Activated T-cell treated with anti-CD3 and anti-CD28 coated beads, Interleukin-2, amount 50 U/mL, for 4 hours (primary cell): ENCODE measurements around the gene ZNF385B. TPM values are rescaled to one million over a fixed set of nuclear protein-coding genes. Genes with fewer than 3 reads are reported as not detected.
"Not testable (repeated sequence)": the region's sequence is repeated elsewhere in the genome, so short reads cannot be mapped to it uniquely, and the experiment has no call there.

ENCODE experiments used
- ATAC-seq, 2 donors: fragments of 200-7000 bp; cut with Tn5 transposase; one replicate each; pipeline ENCODE4 v1.10.0; 2021
- DNase-seq: peaks from one replicate; pipeline ENCODE4 v3.0.0-alpha.2; 2020
- H3K27me3 Mint-ChIP-seq: one replicate; pipeline ENCODE4 v1.8.0; 2021; ENCODE audit warnings: low read depth, mixed read lengths
- H3K36me3 Mint-ChIP-seq: one replicate; pipeline ENCODE4 v1.8.0; 2022; ENCODE audit warnings: mixed read lengths; ENCODE audit not compliant: insufficient read depth
- H3K4me1 Mint-ChIP-seq: one replicate; pipeline ENCODE4 v1.8.0; 2021; ENCODE audit warnings: low read depth, mixed read lengths
- H3K4me3 Mint-ChIP-seq: one replicate; pipeline ENCODE4 v1.8.0; 2021; ENCODE audit warnings: mild to moderate bottlenecking, moderate library complexity, mixed read lengths
- H3K9me3 Mint-ChIP-seq: one replicate; pipeline ENCODE4 v1.8.0; 2021; ENCODE audit warnings: mixed read lengths
- total RNA-seq, 3 donors: library from RNA; stranded (reverse); gene quantifications; one replicate each; pipeline ENCODE4 v1.2.1, GENCODE V29; 2021

ZNF385B gene
- total RNA-seq = under 1 TPM in 1 of 3 donors, not detected in 2; 0.08 TPM

DNA sequence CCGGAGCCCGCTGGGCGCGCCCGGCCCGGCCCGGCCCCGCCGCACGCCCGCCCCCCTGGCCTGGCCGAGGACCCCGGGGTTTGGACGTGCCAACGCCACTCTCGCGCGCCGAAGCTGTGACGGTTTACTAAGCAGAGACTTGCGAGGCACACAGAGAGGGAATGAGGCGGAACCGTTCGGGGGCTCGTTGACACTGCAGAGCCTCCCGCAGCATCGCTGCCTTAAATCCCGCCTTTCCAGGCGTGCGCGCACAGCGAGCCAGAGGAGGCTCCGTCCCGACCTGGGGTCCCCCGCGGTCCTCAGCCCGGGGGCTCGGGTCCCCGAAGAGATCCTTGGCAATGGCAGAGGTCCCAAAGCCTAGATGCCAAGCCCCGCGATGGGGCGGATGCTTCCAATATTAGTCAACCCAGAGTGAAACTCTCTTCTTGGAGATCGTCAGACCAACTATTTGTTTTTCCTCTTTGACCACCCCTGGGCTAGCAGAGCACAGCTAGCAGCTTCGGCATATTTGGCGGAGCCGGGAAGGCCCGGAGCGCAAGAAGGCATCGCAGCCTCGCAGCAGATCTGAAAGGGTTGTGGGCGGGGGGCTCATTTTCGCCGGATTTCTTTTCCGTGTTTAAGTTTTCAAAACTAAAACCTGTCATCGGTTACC is at the start of gene ZNF385B:
Gene ZNF385B, minus strand, starts transcription at position 197 of the 652 bp plus-strand sequence.
- H3K4me3 Mint-ChIP-seq = no peak within 1 kb of the TSS
- no peaks in the 10 kb centered on the region for H3K36me3 Mint-ChIP-seq
- DNase-seq (no peak), ATAC-seq (no peak)
- peaks cover 14% of the 10 kb centered on the region for H3K4me1 Mint-ChIP-seq
- peaks cover 44% of the 10 kb centered on the region for H3K27me3 Mint-ChIP-seq
- H3K9me3 Mint-ChIP-seq = no peaks in the 10 kb centered on the region

DNA sequence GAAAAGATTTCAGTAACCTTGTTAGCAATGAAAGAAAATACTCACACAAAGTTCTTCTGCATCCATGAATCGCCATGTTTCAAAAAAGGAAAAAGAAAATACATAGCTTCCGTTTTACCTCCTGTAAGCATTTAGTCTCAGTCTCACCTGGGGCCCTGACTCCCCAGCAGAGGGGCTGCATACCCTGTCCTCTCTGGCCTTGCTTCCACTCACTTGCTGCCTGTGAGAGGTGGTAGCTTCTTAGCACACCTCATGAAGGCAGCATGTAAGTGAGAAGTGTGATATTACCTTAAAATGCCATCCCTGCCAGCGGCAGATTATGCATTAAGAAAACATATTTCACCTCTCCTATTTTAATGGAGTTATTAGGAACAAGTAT is 49.3 kb upstream of the ZNF385B start:
- Mint-ChIP-seq H3K9me3 (no peaks in the 10 kb centered on the region), H3K27me3 (no peaks in the 10 kb centered on the region), H3K36me3 (no peaks in the 10 kb centered on the region), H3K4me3 (no peak overlapping the region), H3K4me1 (no peaks in the 10 kb centered on the region)
- ATAC-seq (no peak), DNase-seq (no peak)

DNA sequence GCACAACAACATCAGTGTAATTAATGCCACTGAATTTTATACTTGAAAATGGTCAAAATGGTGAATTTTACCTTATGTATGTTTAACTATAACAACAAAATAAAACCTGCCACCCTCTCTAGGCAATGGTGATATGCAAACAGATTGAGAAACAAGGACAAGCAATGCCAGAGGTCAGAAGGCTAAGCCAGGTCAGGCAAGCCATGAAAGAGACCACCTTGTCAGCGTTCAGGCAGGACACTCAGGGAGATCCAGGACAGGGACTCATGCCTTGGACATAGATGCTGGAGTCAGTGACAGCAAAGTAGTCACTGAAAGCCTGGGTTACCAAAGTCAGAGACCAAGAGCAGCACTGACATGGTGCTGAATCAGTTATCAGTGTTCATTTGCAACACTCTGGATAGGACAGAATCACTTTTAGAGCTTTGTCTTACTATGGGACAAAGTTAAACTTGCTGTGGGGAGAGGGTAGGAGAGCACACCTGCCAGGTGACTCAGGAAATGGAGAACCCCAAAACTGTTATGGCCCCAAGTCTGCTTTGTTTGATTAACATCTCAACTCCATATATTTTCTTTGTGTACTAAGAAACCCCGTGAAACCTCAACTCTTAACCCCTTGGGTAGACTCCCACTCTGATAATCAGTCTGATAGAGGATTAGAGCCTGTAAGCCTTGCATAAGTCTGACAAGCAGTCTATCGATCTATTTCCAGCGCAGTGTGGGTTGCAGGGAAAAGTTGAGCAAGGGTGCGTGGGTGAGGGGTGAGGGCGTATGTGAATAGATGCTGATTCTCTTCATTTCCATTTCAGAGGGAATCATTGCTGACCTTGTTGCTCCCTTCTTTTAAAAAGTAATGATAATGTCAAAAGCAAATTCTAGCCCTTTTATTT is 48.7 kb upstream of the ZNF385B start:
- DNase-seq = no peak
- Mint-ChIP-seq H3K4me3 (no peak overlapping the region), H3K9me3 (no peaks in the 10 kb centered on the region)

DNA sequence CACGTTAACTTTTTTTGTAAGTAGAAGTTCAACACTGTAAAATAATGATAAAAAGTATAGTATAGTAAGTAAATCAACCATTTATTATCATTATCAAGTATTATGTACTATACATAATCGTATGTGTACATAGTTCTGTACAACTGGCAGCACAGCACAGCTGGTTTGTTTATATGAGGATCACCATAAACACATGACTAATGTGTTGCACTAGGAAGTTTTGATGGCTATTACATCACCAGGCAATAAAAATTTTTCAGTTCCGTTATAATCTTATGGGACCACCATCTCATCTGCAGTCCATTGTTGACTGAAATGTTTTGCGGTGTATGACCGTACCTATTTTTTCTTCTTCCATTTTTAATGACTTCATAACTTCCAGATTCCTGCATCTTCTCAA is 39.2 kb upstream of the ZNF385B start:
- H3K4me3 Mint-ChIP-seq = no peak overlapping the region
- H3K27me3 Mint-ChIP-seq = no peaks in the 10 kb centered on the region
- H3K4me1 Mint-ChIP-seq = no peaks in the 10 kb centered on the region
- H3K36me3 Mint-ChIP-seq = no peaks in the 10 kb centered on the region
- H3K9me3 Mint-ChIP-seq = no peaks in the 10 kb centered on the region
- DNase-seq (no peak), ATAC-seq (no peak)

More for the DNA sequence above, 48.7 kb upstream of the ZNF385B start:
- Mint-ChIP-seq H3K4me1 (no peaks in the 10 kb centered on the region), H3K36me3 (no peaks in the 10 kb centered on the region), H3K27me3 (no peaks in the 10 kb centered on the region)
- ATAC-seq = no peak

DNA sequence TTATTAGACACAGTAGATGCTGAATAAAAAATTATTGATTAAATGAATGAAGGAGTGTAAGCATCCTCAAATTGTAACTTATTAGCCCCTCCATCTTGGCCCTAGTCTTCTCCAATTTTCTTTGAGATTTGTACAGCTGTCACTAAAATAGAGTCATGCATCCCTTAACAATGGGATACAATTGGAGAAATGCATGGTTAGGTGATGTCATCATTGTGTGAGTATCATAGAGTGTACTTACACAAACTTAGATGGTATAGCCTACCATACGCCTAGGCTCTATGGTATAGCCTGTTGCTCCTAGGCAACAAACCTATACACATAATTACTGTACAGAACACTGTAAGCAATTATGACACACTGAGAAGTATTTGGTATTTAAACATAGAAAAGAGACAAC is 38.3 kb upstream of the ZNF385B start:
- Mint-ChIP-seq H3K4me1 (no peaks in the 10 kb centered on the region), H3K4me3 (no peak overlapping the region), H3K9me3 (no peaks in the 10 kb centered on the region), H3K36me3 (no peaks in the 10 kb centered on the region), H3K27me3 (no peaks in the 10 kb centered on the region)
- DNase-seq (no peak), ATAC-seq (no peak)

DNA sequence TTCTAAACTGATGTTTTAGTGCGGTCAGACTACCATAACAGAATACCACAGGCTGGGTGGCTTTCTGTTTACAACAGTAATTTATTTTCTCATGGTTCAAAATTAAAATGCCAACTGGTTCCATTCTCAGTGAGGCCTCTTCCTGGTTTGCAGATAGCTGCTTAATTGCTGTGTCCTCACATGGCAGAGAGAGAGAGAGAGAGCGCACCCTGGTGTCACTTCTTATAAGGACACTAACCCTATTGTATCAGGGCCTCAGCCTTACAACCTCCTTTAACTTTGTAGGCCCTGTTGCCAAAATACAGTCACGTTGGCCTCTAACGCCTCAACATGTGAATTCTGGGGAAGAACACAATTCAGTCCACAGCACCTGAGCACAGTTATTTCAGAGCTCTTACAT is 37.5 kb upstream of the ZNF385B start:
- DNase-seq (no peak), ATAC-seq (no peak)
- Mint-ChIP-seq H3K9me3 (no peaks in the 10 kb centered on the region), H3K4me3 (no peak overlapping the region), H3K4me1 (no peaks in the 10 kb centered on the region), H3K27me3 (no peaks in the 10 kb centered on the region), H3K36me3 (no peaks in the 10 kb centered on the region)

DNA sequence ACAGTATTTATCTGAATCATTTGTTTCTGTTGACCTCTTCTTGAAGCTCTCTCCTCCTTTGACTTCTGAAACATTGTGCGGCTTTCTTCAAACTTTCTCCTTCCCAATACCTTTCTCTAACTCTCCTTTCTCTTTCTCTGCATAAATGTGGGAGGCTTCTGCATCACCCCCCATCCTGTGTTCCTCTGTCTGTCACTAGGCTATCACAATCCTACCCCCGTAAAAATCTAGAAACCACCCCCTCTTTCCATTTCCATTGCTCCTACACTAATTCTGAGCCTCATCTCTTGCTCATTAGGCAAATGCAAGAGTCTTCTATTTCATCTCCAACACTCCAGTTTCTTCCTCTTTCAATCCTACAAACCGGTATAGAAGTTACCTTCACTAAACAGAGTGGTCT is 32.2 kb upstream of the ZNF385B start:
- ATAC-seq = no peak
- no peak overlapping the region for H3K4me3 Mint-ChIP-seq
- H3K4me1 Mint-ChIP-seq = no peaks in the 10 kb centered on the region
- DNase-seq = no peak
- no peaks in the 10 kb centered on the region for H3K36me3 Mint-ChIP-seq
- no peaks in the 10 kb centered on the region for H3K27me3 Mint-ChIP-seq
- H3K9me3 Mint-ChIP-seq = peaks cover 9% of the 10 kb centered on the region

DNA sequence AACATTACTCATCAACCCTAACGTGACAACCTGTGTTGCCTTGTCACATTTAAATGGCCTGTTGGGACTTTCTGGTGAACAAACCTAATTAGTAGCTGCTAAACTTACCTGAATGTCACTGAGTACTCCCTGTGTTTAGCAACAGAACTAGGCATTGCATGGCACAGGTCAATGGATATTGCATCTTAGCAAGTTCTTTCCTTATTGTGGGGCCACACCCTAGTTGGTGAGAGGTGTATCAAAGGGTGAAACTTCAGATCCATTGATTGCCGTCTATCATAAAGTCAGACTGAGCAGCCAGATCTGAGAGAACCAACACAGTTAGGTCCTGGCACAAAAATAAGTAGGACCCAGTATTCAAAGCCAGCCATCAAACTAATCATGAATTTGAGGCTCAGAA is 29.8 kb upstream of the ZNF385B start:
- no peaks in the 10 kb centered on the region for H3K27me3 Mint-ChIP-seq
- H3K36me3 Mint-ChIP-seq = no peaks in the 10 kb centered on the region
- DNase-seq = no peak
- ATAC-seq = no peak
- H3K9me3 Mint-ChIP-seq = peaks cover 16% of the 10 kb centered on the region
- no peak overlapping the region for H3K4me3 Mint-ChIP-seq
- no peaks in the 10 kb centered on the region for H3K4me1 Mint-ChIP-seq

DNA sequence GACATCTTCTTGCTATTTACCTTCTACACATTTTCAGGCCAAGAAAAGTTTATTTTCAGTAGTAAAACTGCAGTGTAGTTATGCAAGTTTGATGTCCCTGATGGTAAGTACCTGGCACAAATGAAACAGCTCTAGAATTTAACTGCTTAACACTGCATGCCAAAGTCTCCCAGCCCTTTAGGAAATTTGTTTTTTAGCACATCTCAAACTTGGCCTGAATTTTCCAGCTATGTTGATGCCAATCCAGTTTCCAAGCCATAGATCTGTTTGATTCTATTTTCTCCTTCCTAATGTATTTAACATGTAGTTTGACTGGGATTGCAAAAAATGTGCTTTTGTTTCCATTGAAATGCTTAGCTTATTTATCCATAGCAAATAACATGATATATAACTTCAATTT is 29.3 kb upstream of the ZNF385B start:
- ATAC-seq = no peak
- no peak overlapping the region for H3K4me3 Mint-ChIP-seq

DNA sequence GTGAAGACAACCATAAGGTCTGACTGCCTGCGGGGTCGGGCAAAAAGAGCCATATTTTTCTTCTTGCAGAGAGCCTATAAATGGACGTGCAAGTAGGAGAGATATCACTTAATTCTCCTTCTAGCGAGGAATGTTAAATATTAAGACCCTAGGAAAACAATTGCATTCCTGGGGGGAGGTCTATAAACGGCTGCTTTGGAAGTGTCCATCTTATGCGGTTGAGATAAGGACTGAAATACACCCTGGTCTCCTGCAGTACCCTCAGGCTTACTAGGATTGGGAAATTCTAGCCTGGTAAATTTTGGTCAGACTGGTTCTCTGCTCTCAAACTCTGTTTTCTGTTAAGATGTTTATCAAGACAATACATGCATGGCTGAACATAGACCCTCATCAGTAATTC is 27.2 kb upstream of the ZNF385B start:
- not testable (repeated sequence) for H3K27me3 Mint-ChIP-seq

More for the DNA sequence above, 29.3 kb upstream of the ZNF385B start:
- DNase-seq = no peak
- H3K36me3 Mint-ChIP-seq = no peaks in the 10 kb centered on the region
- H3K9me3 Mint-ChIP-seq = peaks cover 16% of the 10 kb centered on the region
- H3K4me1 Mint-ChIP-seq = no peaks in the 10 kb centered on the region
- no peaks in the 10 kb centered on the region for H3K27me3 Mint-ChIP-seq

DNA sequence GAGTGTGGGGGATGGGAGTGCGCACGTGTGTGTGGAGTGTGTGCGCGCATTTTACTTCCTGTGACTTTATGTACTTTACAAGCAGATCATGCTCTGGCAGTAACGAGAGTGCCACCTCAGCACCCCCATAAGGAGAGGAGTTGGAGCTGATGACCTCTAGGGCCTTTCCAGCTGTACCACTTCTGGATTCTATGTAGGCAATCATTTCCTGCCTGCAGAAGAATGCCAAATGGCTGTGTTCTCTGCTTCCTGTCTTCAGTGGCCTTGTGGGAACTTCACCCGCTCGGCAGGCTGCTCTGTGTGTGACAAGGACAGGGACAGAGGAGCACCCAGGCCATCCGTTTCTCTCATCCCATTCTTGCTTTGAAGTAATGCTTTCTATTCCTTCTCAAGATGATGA is 22.8 kb upstream of the ZNF385B start:
- Mint-ChIP-seq H3K4me1 (no peaks in the 10 kb centered on the region), H3K27me3 (no peaks in the 10 kb centered on the region)

More for the DNA sequence above, 27.2 kb upstream of the ZNF385B start:
- H3K9me3 Mint-ChIP-seq = peaks cover 16% of the 10 kb centered on the region
- not testable (repeated sequence) for H3K36me3 Mint-ChIP-seq, H3K4me3 Mint-ChIP-seq, H3K4me1 Mint-ChIP-seq, DNase-seq, ATAC-seq

DNA sequence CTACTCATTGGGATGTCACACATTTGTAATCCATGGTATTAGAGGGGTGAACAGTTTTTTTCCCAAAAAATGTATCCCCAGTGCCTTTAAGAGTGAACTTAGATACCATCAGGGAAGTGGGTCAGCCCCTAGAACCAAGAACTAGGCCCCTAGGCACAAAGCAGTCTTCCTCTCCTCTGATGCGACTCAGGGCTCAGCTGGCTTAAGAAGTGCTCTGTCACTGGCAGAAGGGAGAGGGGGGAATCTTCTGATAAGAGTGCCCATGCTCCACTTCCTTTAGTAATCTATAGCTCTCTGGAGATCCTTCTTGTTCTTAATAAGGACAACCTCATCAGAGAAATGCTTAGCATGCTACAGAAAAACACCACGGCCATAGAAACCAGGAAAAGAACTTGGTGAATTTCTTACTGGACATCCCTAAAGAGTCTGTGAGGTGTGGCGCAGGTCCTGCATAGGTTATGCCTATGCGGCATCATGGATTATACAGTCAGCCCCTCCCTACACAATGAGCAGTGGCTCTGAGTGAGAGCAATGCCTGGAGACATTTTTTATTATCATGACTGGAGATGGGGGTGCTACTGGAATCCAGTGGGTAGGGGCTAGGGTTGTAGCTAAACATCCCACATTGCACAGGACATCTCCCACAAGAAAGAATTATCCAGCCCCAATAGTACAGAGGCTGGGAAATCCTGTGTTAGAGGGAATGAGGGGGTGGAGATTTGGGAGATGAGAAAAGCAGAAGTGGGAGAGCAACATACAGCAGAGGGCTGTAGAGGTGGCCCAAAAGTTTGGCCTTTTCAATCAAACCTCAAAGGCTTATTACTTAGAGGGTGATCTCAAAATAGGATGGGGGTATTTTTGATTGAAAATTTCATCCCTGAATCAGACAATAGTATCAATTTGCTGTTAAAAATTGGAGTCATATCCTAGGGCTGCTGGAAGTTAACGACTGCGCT is 21.7 kb upstream of the ZNF385B start:
- ATAC-seq (no peak), DNase-seq (no peak)
- Mint-ChIP-seq H3K4me1 (no peaks in the 10 kb centered on the region), H3K36me3 (no peaks in the 10 kb centered on the region), H3K9me3 (peaks cover 4% of the 10 kb centered on the region), H3K4me3 (no peak overlapping the region), H3K27me3 (no peaks in the 10 kb centered on the region)

More for the DNA sequence above, 22.8 kb upstream of the ZNF385B start:
- Mint-ChIP-seq H3K9me3 (peaks cover 11% of the 10 kb centered on the region), H3K36me3 (no peaks in the 10 kb centered on the region), H3K4me3 (no peak overlapping the region)
- ATAC-seq (no peak), DNase-seq (no peak)

DNA sequence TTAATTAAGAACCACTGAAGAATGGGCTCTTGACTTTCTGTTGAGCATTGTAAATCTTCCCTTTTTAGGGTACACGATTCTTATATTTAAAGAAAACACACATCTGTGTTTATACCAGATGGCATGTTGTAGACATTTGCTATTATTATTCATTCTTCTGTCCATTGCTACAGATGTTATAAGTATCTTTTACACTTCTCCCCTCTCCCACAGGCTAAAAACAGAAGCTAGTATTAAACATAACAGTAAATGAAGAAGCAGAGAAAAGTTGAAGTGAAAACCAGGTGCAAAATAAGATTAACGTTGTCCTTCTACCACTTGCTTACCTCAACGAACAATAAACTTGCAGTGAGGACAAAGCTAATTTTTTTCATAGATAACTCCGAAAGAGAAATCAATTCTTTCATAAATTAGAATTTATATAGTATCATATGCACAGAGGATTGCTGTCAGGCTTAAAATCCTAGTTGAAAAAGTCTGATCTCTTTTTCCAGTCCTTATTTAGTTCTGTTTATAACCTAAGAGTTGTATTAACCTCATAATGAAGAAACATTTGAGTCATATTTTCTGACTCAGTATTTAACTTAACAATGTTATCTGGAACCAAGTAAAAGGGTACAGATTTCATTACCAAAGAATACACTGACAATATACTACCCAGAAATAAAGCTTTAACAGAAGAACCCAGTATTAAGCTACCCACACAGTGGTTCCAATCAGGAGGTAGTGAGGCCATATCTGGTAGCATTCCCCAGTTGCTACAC is 16.4 kb upstream of the ZNF385B start:
- H3K27me3 Mint-ChIP-seq = no peaks in the 10 kb centered on the region
- H3K4me3 Mint-ChIP-seq = no peak overlapping the region
- no peaks in the 10 kb centered on the region for H3K36me3 Mint-ChIP-seq
- DNase-seq (no peak), ATAC-seq (no peak)
- H3K9me3 Mint-ChIP-seq = no peaks in the 10 kb centered on the region
- H3K4me1 Mint-ChIP-seq = no peaks in the 10 kb centered on the region
